OCI-LY1 (cell line): ENCODE measurements around the gene DNAL4.

Experiments used
- H2AFZ ChIP-seq: fragments of 200-600 bp; sonication (generic), shearing (Covaris generic); 2 replicates; pipeline ENCODE4 v1.6.0; 2014; ENCODE audit warnings: antibody characterized with exemption, mild to moderate bottlenecking, low read length
- H3F3A ChIP-seq: fragments of 200-600 bp; sonication (generic), shearing (Covaris generic); 2 replicates; pipeline ENCODE4 v1.6.0; 2014; ENCODE audit warnings: mild to moderate bottlenecking, antibody characterized with exemption, low read length, moderate library complexity; ENCODE audit not compliant: insufficient read depth
- H3K27ac ChIP-seq: fragments of 200-600 bp; sonication (generic); 2 replicates; pipeline ENCODE4 v1.5.1; 2014; ENCODE audit warnings: low read length, mixed run types, mild to moderate bottlenecking, low read depth; ENCODE audit not compliant: poor library complexity, severe bottlenecking
- H3K27me3 ChIP-seq: fragments of 200-600 bp; sonication (generic); 2 replicates; pipeline ENCODE4 v1.6.0; 2014; ENCODE audit warnings: antibody characterized with exemption, mild to moderate bottlenecking, low read length, moderate library complexity; ENCODE audit not compliant: insufficient read depth
- H3K36me3 ChIP-seq: fragments of 200-600 bp; sonication (generic); 2 replicates; pipeline ENCODE4 v1.6.1; 2014; ENCODE audit warnings: mild to moderate bottlenecking, antibody characterized with exemption, low read length, moderate library complexity, mixed read lengths; ENCODE audit not compliant: insufficient read depth
- H3K4me1 ChIP-seq: fragments of 200-600 bp; sonication (generic); 2 replicates; pipeline ENCODE4 v1.5.1; 2014; ENCODE audit warnings: mild to moderate bottlenecking, low read length, moderate library complexity; ENCODE audit not compliant: insufficient read depth, severe bottlenecking
- H3K4me2 ChIP-seq: fragments of 200-600 bp; sonication (generic), shearing (Covaris generic); 2 replicates; pipeline ENCODE4 v1.6.1; 2014; ENCODE audit warnings: low read length
- H3K4me3 ChIP-seq: fragments of 200-600 bp; sonication (generic); 2 replicates; pipeline ENCODE4 v1.5.1; 2014; ENCODE audit warnings: low read length, low read depth, mild to moderate bottlenecking, mixed read lengths; ENCODE audit not compliant: poor library complexity, severe bottlenecking
- H3K79me2 ChIP-seq: fragments of 200-600 bp; shearing (Covaris generic); 2 replicates; pipeline ENCODE4 v1.6.1; 2016; ENCODE audit warnings: mixed run types, low read length, mixed read lengths; ENCODE audit not compliant: insufficient read depth
- H3K9ac ChIP-seq: fragments of 200-600 bp; sonication (generic), shearing (Covaris generic); 2 replicates; pipeline ENCODE4 v1.6.1; 2014; ENCODE audit warnings: mild to moderate bottlenecking, low read length, mixed read lengths
- H3K9me2 ChIP-seq: fragments of 200-600 bp; sonication (generic), shearing (Covaris generic); 2 replicates; pipeline ENCODE4 v1.6.1; 2014; ENCODE audit warnings: low read depth, mild to moderate bottlenecking, low read length, mixed read lengths
- H3K9me3 ChIP-seq: fragments of 200-600 bp; shearing (Covaris generic); 2 replicates; pipeline ENCODE4 v1.6.1; 2014; ENCODE audit warnings: low read length, mixed read lengths
- H4K20me1 ChIP-seq: fragments of 200-600 bp; sonication (generic), shearing (Covaris generic); 2 replicates; pipeline ENCODE4 v1.6.0; 2016; ENCODE audit warnings: mild to moderate bottlenecking, low read length; ENCODE audit not compliant: insufficient read depth
- CTCF ChIP-seq: fragments of 200-600 bp; sonication (generic), shearing (Covaris generic); IDR thresholded peaks from 2 replicates; pipeline ENCODE4 v1.5.1; 2017; ENCODE audit warnings: mild to moderate bottlenecking, antibody characterized with exemption, low read length, moderate library complexity, mixed read lengths
- EZH2 ChIP-seq: fragments of 200-600 bp; sonication (generic), shearing (Covaris generic); IDR thresholded peaks from 2 replicates; pipeline ENCODE4 v1.8.0; 2017; ENCODE audit warnings: borderline replicate concordance, mixed run types, mild to moderate bottlenecking, antibody characterized with exemption, low read length, moderate library complexity, mixed read lengths

DNAL4 gene

DNA sequence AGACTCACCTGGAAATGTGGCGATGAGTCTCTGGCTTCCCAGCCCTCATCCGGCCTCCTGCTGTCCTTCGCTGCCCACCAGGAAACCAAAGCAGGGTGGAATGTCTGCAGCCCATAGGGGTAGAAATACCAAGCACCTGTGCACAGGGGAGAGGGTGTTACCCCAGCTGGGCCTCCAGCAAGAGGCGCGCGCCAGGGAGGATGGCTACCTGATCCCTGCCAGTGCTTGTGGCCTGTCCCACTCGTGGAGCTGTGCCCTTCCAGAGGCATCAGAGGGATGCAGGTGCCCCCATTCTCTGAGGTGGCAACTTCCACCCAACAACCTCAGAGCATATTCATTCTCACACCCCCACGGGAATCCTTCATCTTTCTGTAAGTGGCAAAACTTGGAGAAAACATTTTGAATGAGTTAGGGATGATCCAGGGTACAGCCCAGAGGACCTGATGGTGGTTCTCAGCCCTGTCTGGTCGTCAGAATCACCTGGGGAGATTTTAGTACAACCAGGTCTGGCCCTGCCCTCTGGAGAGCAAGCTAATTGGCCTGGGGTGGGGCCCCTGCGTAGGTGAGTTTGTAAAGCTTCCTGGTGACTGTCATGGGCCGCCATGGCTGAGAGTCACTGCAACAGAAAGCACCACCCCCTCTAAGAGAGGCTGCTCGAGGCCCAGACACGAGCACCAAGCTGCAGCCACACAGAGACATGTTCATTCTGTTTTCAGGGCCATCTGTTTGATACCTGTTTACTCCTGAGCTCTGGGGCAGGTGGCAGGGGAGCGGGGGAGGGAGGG, 48.1 kb downstream of the DNAL4 start:
- Histone ChIP-seq H3K4me1 (peaks cover under 1% of the 10 kb centered on the region), H3K9me3 (no peaks in the 10 kb centered on the region), H3K9ac (no peak overlapping the region), H3K4me3 (no peak overlapping the region), H4K20me1 (no peaks in the 10 kb centered on the region), H3K4me2 (no peak overlapping the region), H3K9me2 (no peaks in the 10 kb centered on the region), H3F3A (no peaks in the 10 kb centered on the region), H3K27ac (no peak overlapping the region), H3K36me3 (peaks cover 97% of the 10 kb centered on the region), H3K27me3 (no peaks in the 10 kb centered on the region), H2AFZ (no peak overlapping the region), H3K79me2 (no peaks in the 10 kb centered on the region)
- no peak for TF ChIP-seq CTCF
- TF ChIP-seq EZH2 = no peak

- Histone ChIP-seq H3K79me2 (no peaks in the 10 kb centered on the region), H3K9me2 (no peaks in the 10 kb centered on the region), H3K9ac (no peak overlapping the region), H3F3A (no peaks in the 10 kb centered on the region), H2AFZ (no peak overlapping the region), H3K4me2 (no peak overlapping the region), H3K4me3 (no peak overlapping the region), H4K20me1 (no peaks in the 10 kb centered on the region), H3K9me3 (no peaks in the 10 kb centered on the region), H3K27ac (no peak overlapping the region), H3K4me1 (no peaks in the 10 kb centered on the region), H3K36me3 (peaks cover 97% of the 10 kb centered on the region), H3K27me3 (no peaks in the 10 kb centered on the region)
- TF ChIP-seq EZH2 (no peak), CTCF (no peak)
Measured at GRCh38 chr22:38744981-38745380, 49.0 kb downstream of the DNAL4 start.

GRCh38 chr22:38742176-38742942, 51.6 kb downstream of the DNAL4 start:
- no peak overlapping the region for H2AFZ ChIP-seq
- H3K36me3 ChIP-seq = peaks cover 97% of the 10 kb centered on the region
- H4K20me1 ChIP-seq = no peaks in the 10 kb centered on the region
- H3K9me3 ChIP-seq = no peaks in the 10 kb centered on the region
- no peaks in the 10 kb centered on the region for H3F3A ChIP-seq
- H3K27ac ChIP-seq = no peak overlapping the region
- no peaks in the 10 kb centered on the region for H3K4me1 ChIP-seq
- H3K4me2 ChIP-seq = no peak overlapping the region
- H3K27me3 ChIP-seq = no peaks in the 10 kb centered on the region
- TF ChIP-seq EZH2 (no peak), CTCF (no peak)
- no peak overlapping the region for H3K9ac ChIP-seq
- H3K79me2 ChIP-seq = no peaks in the 10 kb centered on the region
- no peak overlapping the region for H3K4me3 ChIP-seq
- no peaks in the 10 kb centered on the region for H3K9me2 ChIP-seq
